ENCODE data around the gene PDIK1L. TPM values are rescaled to one million over a fixed set of nuclear protein-coding genes. Genes with fewer than 3 reads are reported as not detected.

PDIK1L gene
- total and polyA plus RNA-seq, 9 of the 15 experiments (the other 6 are each of a cell fraction or from before 2014, with no cell fraction given), result 12.8 to 30.2 (median 21.5) TPM

GRCh38 chr1:26069941-26070295 is 41.7 kb upstream of the PDIK1L start (continued):
- no peak for TF ChIP-seq MBD1 (CRISPR knock-in tag; IDR thresholded peaks at IDR 0.05)
- no peak for TF ChIP-seq SREBF2 (CRISPR knock-in tag; IDR thresholded peaks at IDR 0.05)
- no peak for TF ChIP-seq SMAD3 (CRISPR knock-in tag; conservative IDR thresholded peaks at IDR 0.05)
- no peak for TF ChIP-seq PATZ1 (CRISPR knock-in tag; IDR thresholded peaks at IDR 0.05; ENCODE audit: borderline replicate concordance)
- TF ChIP-seq ATF1 (CRISPR knock-in tag; IDR thresholded peaks at IDR 0.05), result no peak
- no peak for TF ChIP-seq ATF1 (tag; IDR thresholded peaks at IDR 0.05)
- no peak for TF ChIP-seq U2AF1 (optimal IDR thresholded peaks at IDR 0.05; ENCODE audit: low read depth, low read length)
- TF ChIP-seq ZMIZ1 (IDR thresholded peaks at IDR 0.05; ENCODE audit: low read depth in 2 of 2, low read length in 2 of 2), result no peak
- TF ChIP-seq GTF2E2 (tag; IDR thresholded peaks at IDR 0.05), result 0 out of 2 replicates have a peak, but pooled peaks have one; percentile 15
- TF ChIP-seq ILK (tag; IDR thresholded peaks at IDR 0.05; ENCODE audit: borderline replicate concordance, low read depth), result 0 out of 2 replicates have a peak, but pooled peaks have one; percentile 24
- TF ChIP-seq ZNF408 (CRISPR knock-in tag; IDR thresholded peaks at IDR 0.05; ENCODE audit: low read depth), result no peak
- no peak for TF ChIP-seq RBM34 (IDR thresholded peaks at IDR 0.05; ENCODE audit: borderline replicate concordance, insufficient read depth, low read length)
- TF ChIP-seq ZNF324 (CRISPR knock-in tag; IDR thresholded peaks at IDR 0.05), result no peak
- TF ChIP-seq MLLT1 (IDR thresholded peaks at IDR 0.05), result peak in 1 of 2 experiments; percentile 30; a peak in 1 of 4 replicates
- TF ChIP-seq HNRNPLL (IDR thresholded peaks at IDR 0.05; ENCODE audit: low read depth, low read length, poor library complexity, severe bottlenecking), result no peak
- 0 out of 2 replicates have a peak, but pooled peaks have one; percentile 15 for TF ChIP-seq ERF (CRISPR knock-in tag; IDR thresholded peaks at IDR 0.05)
